H9 (cell line): Measurements from ENCODE around the gene SSH3. TPM values are rescaled to one million over a fixed set of nuclear protein-coding genes. Genes with fewer than 3 reads are reported as not detected.
A peak's percentile ranks its signal among the peaks of the same experiment; 100 is the strongest.

Experiments used
- DNase-seq: peaks from one replicate; pipeline ENCODE4 v3.0.0-alpha.2; 2017
- H2AFZ ChIP-seq: one replicate; pipeline ENCODE4 v1.6.1; 2013; ENCODE audit warnings: mild to moderate bottlenecking, low read length, control low read depth, moderate library complexity
- H2AK5ac ChIP-seq: 2 replicates; pipeline ENCODE4 v1.6.1; 2013; ENCODE audit warnings: low read length, control low read depth, mixed read lengths; ENCODE audit not compliant: insufficient read length
- H2BK120ac ChIP-seq: one replicate; pipeline ENCODE4 v1.6.1; 2013; ENCODE audit warnings: low read depth, mild to moderate bottlenecking, low read length, control low read depth, inconsistent platforms; ENCODE audit not compliant: poor library complexity, severe bottlenecking
- H2BK12ac ChIP-seq: 2 replicates; pipeline ENCODE4 v1.6.1; 2013; ENCODE audit warnings: low read length, control low read depth, mixed read lengths, low read depth; ENCODE audit not compliant: insufficient read length
- H2BK15ac ChIP-seq: 2 replicates; pipeline ENCODE4 v1.6.1; 2013; ENCODE audit warnings: low read depth, low read length, control low read depth
- H2BK20ac ChIP-seq: one replicate; pipeline ENCODE4 v1.6.1; 2013; ENCODE audit warnings: low read depth, mild to moderate bottlenecking, low read length, control low read depth, inconsistent platforms; ENCODE audit not compliant: poor library complexity, severe bottlenecking
- H2BK5ac ChIP-seq: 2 replicates; pipeline ENCODE4 v1.6.1; 2013; ENCODE audit warnings: low read length, control low read depth, mixed read lengths; ENCODE audit not compliant: insufficient read length
- H3K14ac ChIP-seq: 2 replicates; pipeline ENCODE4 v1.6.1; 2013; ENCODE audit warnings: low read length, control low read depth; ENCODE audit not compliant: insufficient read depth
- H3K18ac ChIP-seq: 2 replicates; pipeline ENCODE4 v1.6.1; 2013; ENCODE audit warnings: low read depth, mild to moderate bottlenecking, mixed read lengths, low read length, control low read depth; ENCODE audit not compliant: insufficient read length
- H3K23ac ChIP-seq: 2 replicates; pipeline ENCODE4 v1.6.1; 2013; ENCODE audit warnings: low read length, control low read depth, mixed read lengths, low read depth; ENCODE audit not compliant: insufficient read length
- H3K23me2 ChIP-seq: 2 replicates; pipeline ENCODE4 v1.6.1; 2013; ENCODE audit warnings: low read depth, mild to moderate bottlenecking, mixed read lengths, low read length, control low read depth; ENCODE audit not compliant: insufficient read length, poor library complexity, severe bottlenecking
- H3K27ac ChIP-seq: 2 replicates; pipeline ENCODE4 v1.5.1; 2013; ENCODE audit warnings: low read length, control low read depth, mixed read lengths, low read depth; ENCODE audit not compliant: insufficient read length
- H3K27me3 ChIP-seq: 2 replicates; pipeline ENCODE4 v1.6.1; 2013; ENCODE audit warnings: low read length, control low read depth, inconsistent platforms; ENCODE audit not compliant: insufficient read depth
- H3K4ac ChIP-seq: 2 replicates; pipeline ENCODE4 v1.6.1; 2013; ENCODE audit warnings: low read depth, mild to moderate bottlenecking, control low read depth, inconsistent platforms, low read length, moderate library complexity
- H3K4me1 ChIP-seq: 2 replicates; pipeline ENCODE4 v1.6.1; 2013; ENCODE audit warnings: low read length, control low read depth, inconsistent platforms; ENCODE audit not compliant: insufficient read depth
- H3K4me2 ChIP-seq: 2 replicates; pipeline ENCODE4 v1.6.1; 2013; ENCODE audit warnings: low read length, control low read depth, mixed read lengths; ENCODE audit not compliant: insufficient read length, insufficient read depth
- H3K56ac ChIP-seq: 2 replicates; pipeline ENCODE4 v1.6.1; 2013; ENCODE audit warnings: low read depth, mild to moderate bottlenecking, mixed read lengths, low read length, control low read depth; ENCODE audit not compliant: insufficient read length
- H3K79me1 ChIP-seq: 2 replicates; pipeline ENCODE4 v1.6.1; 2013; ENCODE audit warnings: low read depth, mild to moderate bottlenecking, moderate library complexity, low read length, control low read depth, inconsistent platforms; ENCODE audit not compliant: insufficient read depth, poor library complexity, severe bottlenecking
- H3K79me2 ChIP-seq: 2 replicates; pipeline ENCODE4 v1.6.1; 2013; ENCODE audit warnings: low read length, control low read depth, inconsistent platforms; ENCODE audit not compliant: insufficient read depth
- H3K9ac ChIP-seq: 2 replicates; pipeline ENCODE4 v1.6.1; 2013; ENCODE audit warnings: low read length, control low read depth, mixed read lengths; ENCODE audit not compliant: insufficient read length; ENCODE audit errors: extremely low read depth
- H3K9me3 ChIP-seq: one replicate; pipeline ENCODE4 v1.6.1; 2013; ENCODE audit warnings: low read depth, low read length, inconsistent platforms; ENCODE audit not compliant: control insufficient read depth
- H3T11ph ChIP-seq: one replicate; pipeline ENCODE4 v1.6.1; 2013; ENCODE audit warnings: mild to moderate bottlenecking, low read length, control low read depth, inconsistent platforms
- H4K20me1 ChIP-seq: one replicate; pipeline ENCODE4 v1.6.1; 2013; ENCODE audit not compliant: control insufficient read depth, insufficient read length, insufficient read depth
- H4K5ac ChIP-seq: 2 replicates; pipeline ENCODE4 v1.6.1; 2013; ENCODE audit warnings: low read depth, mild to moderate bottlenecking, mixed read lengths, low read length, control low read depth; ENCODE audit not compliant: insufficient read length
- H4K8ac ChIP-seq: replicated peaks from 2 replicates; pipeline ENCODE4 v1.6.1; 2013; ENCODE audit warnings: low read length, control low read depth, mixed read lengths, low read depth; ENCODE audit not compliant: insufficient read length
- H4K91ac ChIP-seq: 2 replicates; pipeline ENCODE4 v1.6.1; 2013; ENCODE audit warnings: low read depth, mild to moderate bottlenecking, moderate library complexity, mixed read lengths, low read length, control low read depth; ENCODE audit not compliant: insufficient read length
- H3K27ac Mint-ChIP-seq, 3 experiments: 2 replicates in 2 of 3; 3 replicates in 1 of 3; pipeline ENCODE4 v1.8.0; 2020 to 2021; ENCODE audit warnings: mixed read lengths in 3 of 3, mild to moderate bottlenecking in 1 of 3, moderate library complexity in 1 of 3
- H3K27me3 Mint-ChIP-seq: 2 replicates; pipeline ENCODE4 v1.8.0; 2021; ENCODE audit warnings: low read depth, mild to moderate bottlenecking, moderate library complexity, mixed read lengths
- H3K36me3 Mint-ChIP-seq, 3 experiments: 2 replicates in 2 of 3; 3 replicates in 1 of 3; pipeline ENCODE4 v1.8.0; 2020 to 2021; ENCODE audit warnings: low read depth in 3 of 3, mixed read lengths in 3 of 3; ENCODE audit not compliant: insufficient read depth in 1 of 3
- H3K4me1 Mint-ChIP-seq, 2 experiments: 2 replicates each; pipeline ENCODE4 v1.8.0; 2020; ENCODE audit warnings: mixed read lengths in 2 of 2
- H3K4me3 Mint-ChIP-seq, 2 experiments: 2 replicates in 1 of 2; 3 replicates in 1 of 2; pipeline ENCODE4 v1.8.0; 2020 to 2021; ENCODE audit warnings: mild to moderate bottlenecking in 2 of 2, mixed read lengths in 2 of 2, moderate library complexity in 1 of 2
- H3K9me3 Mint-ChIP-seq, 2 experiments: 2 replicates in 1 of 2; 3 replicates in 1 of 2; pipeline ENCODE4 v1.8.0; 2020; ENCODE audit warnings: mild to moderate bottlenecking in 2 of 2, mixed read lengths in 2 of 2, moderate library complexity in 1 of 2
- WGBS: extraction: QIAGEN DNeasy Blood & Tissue Kit; methylation state at CpG from one replicate; pipeline ENCODE4 v1.1.7; 2013; ENCODE audit warnings: missing lambda C conversion rate, low lambda C conversion rate, mixed read lengths; ENCODE audit not compliant: insufficient read length; ENCODE audit errors: extremely low coverage; 5-methylcytosine and 5-hydroxymethylcytosine counted together
- total RNA-seq: library from RNA; stranded (reverse); gene quantifications from 2 replicates; pipeline ENCODE4 v1.2.1, GENCODE V29; 2021
- TF ChIP-seq, protein P1 (sequence below): fragments of 200-600 bp; sonication (generic); conservative IDR thresholded peaks from 3 replicates; pipeline ENCODE4 v1.8.0; 2021; ENCODE audit warnings: antibody characterized with exemption, mild to moderate bottlenecking

Gene SSH3
- total RNA-seq, 1 experiment from 2014 or later, result 42.2 TPM

DNA sequence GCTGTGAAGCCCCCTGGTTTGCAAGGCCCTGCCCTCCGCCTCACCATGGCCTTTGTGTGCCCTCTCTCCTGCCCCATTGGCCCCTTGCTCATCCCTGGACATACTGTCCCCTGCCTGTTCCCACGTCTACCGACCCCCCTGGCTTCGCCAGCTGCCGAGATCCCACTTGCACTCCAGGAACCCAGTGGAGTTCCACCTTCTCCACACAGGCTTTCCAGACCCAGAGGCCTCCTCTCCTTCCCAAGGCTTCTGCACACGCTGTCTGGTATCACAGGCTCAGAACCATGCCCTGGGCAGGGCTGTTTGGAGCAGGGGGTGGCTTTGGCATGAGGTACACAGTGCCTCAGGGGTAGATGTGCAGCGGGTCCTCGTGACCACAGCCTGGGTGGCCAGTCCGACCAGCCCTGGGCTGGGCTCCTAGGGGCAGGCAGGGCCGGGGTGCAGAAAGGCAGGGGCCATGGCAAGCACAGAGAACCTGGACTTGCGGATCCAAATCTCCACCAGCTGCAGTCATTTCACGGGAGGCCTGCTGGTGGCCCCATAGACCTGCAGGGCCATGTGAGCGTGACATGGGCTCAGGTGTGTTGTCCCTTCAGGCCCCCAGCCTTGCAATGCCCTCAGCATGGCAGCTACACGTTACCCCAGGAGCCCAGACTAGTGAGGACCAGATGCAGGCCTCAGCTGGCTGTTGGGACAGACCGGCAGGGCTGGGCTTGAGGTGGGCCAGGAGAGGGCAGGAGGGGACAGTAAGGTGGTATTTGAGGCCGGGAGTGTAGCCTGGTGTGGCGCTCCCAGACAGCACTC lies 27.5 kb upstream of the SSH3 start:
- peaks cover 7% of the 10 kb centered on the region; the same call in 1 of the 2 replicates for H3K79me2 ChIP-seq
- H3K4me1 ChIP-seq, result peaks cover 7% of the 10 kb centered on the region
- H3K4me2 ChIP-seq, result no peak overlapping the region
- no peak overlapping the region for H3K4me3 Mint-ChIP-seq
- DNase-seq, result no peak
- peaks cover 7 to 22% (median 20%) of the 10 kb centered on the region in 3 experiments; a peak in 6 of 7 replicates for H3K36me3 Mint-ChIP-seq
- H3K56ac ChIP-seq, result no peak overlapping the region
- H2BK5ac ChIP-seq, result no peak overlapping the region
- H3T11ph ChIP-seq, result no peak overlapping the region
- no peak overlapping the region; the same call in 1 of the 2 replicates for H3K14ac ChIP-seq
- no peaks in the 10 kb centered on the region for H3K9me3 Mint-ChIP-seq
- no peak overlapping the region for H4K8ac ChIP-seq
- H3K23ac ChIP-seq, result no peak overlapping the region
- no peak overlapping the region for H3K27ac ChIP-seq
- no peak overlapping the region for H3K4ac ChIP-seq
- no peak overlapping the region for H4K91ac ChIP-seq
- H2BK12ac ChIP-seq, result no peak overlapping the region
- no peak overlapping the region for H3K18ac ChIP-seq
- no peaks in the 10 kb centered on the region for H3K27me3 ChIP-seq
- TF ChIP-seq, protein P1, sequence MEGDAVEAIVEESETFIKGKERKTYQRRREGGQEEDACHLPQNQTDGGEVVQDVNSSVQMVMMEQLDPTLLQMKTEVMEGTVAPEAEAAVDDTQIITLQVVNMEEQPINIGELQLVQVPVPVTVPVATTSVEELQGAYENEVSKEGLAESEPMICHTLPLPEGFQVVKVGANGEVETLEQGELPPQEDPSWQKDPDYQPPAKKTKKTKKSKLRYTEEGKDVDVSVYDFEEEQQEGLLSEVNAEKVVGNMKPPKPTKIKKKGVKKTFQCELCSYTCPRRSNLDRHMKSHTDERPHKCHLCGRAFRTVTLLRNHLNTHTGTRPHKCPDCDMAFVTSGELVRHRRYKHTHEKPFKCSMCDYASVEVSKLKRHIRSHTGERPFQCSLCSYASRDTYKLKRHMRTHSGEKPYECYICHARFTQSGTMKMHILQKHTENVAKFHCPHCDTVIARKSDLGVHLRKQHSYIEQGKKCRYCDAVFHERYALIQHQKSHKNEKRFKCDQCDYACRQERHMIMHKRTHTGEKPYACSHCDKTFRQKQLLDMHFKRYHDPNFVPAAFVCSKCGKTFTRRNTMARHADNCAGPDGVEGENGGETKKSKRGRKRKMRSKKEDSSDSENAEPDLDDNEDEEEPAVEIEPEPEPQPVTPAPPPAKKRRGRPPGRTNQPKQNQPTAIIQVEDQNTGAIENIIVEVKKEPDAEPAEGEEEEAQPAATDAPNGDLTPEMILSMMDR, result no peak
- H3K23me2 ChIP-seq, result peaks cover 1% of the 10 kb centered on the region
- no peak overlapping the region for H2BK20ac ChIP-seq
- H4K5ac ChIP-seq, result no peak overlapping the region
- H2AFZ ChIP-seq, result no peak overlapping the region
- no peak overlapping the region for H2BK120ac ChIP-seq
- no peak overlapping the region for H2AK5ac ChIP-seq
- no peaks in the 10 kb centered on the region for H3K9me3 ChIP-seq
- no peaks in the 10 kb centered on the region for H3K79me1 ChIP-seq
- peak overlapping the region; percentile 61 to 93 (median 90); a peak in 5 of 7 replicates for H3K27ac Mint-ChIP-seq
- H3K4me1 Mint-ChIP-seq, result peaks cover 24 to 32% of the 10 kb centered on the region in 2 experiments
- no CpG with 5 or more reads among the region's 17 CpGs for WGBS
- no peaks in the 10 kb centered on the region for H3K27me3 Mint-ChIP-seq
- no peak overlapping the region for H3K9ac ChIP-seq
- no peak overlapping the region for H2BK15ac ChIP-seq
- no peaks in the 10 kb centered on the region for H4K20me1 ChIP-seq
